Calu3 (cell line): ENCODE measurements around the gene CHMP4B. TPM values are rescaled to one million over a fixed set of nuclear protein-coding genes. Genes with fewer than 3 reads are reported as not detected.
"Not testable (repeated sequence)": the region's sequence is repeated elsewhere in the genome, so short reads cannot be mapped to it uniquely, and the experiment has no call there.

Experiments
- BruUV-seq: library from RNA; stranded (reverse); fragments of 400-500 nt; replicated peaks from 2 replicates; lab custom pipeline; 2021; lab: Mats Ljungman, UMichigan
- CTCF ChIA-PET: fragments of 300-600 bp; sonication (Branson Sonifier 250); formaldehyde crosslinking; loops from one replicate; lab custom pipeline; 2022; ENCODE audit warnings: antibody characterized with exemption; lab: Charles Lee
- DNase-seq: peaks from one replicate; pipeline ENCODE4 v3.0.0; 2022
- H3K27ac Mint-ChIP-seq: one replicate; pipeline ENCODE4 v1.8.0; 2022; ENCODE audit warnings: mixed read lengths; ENCODE audit not compliant: unreplicated experiment
- H3K27me3 Mint-ChIP-seq: one replicate; pipeline ENCODE4 v1.8.0; 2022; ENCODE audit warnings: mixed read lengths; ENCODE audit not compliant: unreplicated experiment
- H3K36me3 Mint-ChIP-seq: one replicate; pipeline ENCODE4 v1.8.0; 2022; ENCODE audit warnings: mild to moderate bottlenecking, moderate library complexity, mixed read lengths; ENCODE audit not compliant: insufficient read depth, unreplicated experiment
- H3K4me1 Mint-ChIP-seq: one replicate; pipeline ENCODE4 v1.8.0; 2022; ENCODE audit warnings: mild to moderate bottlenecking, low read depth, mixed read lengths; ENCODE audit not compliant: unreplicated experiment
- H3K4me3 Mint-ChIP-seq: one replicate; pipeline ENCODE4 v1.8.0; 2022; ENCODE audit warnings: mild to moderate bottlenecking, low read depth, moderate library complexity, mixed read lengths; ENCODE audit not compliant: unreplicated experiment
- H3K9me3 Mint-ChIP-seq: one replicate; pipeline ENCODE4 v1.8.0; 2022; ENCODE audit warnings: low read depth, mixed read lengths; ENCODE audit not compliant: unreplicated experiment
- intact Hi-C: fragments of 100-400 bp; cut with micrococcal nuclease; formaldehyde crosslinking; loops from one replicate; pipeline ENCODE4 v1.10.0; 2022; ENCODE audit not compliant: unreplicated experiment
- total RNA-seq: library from RNA; stranded (reverse); gene quantifications from 2 replicates; pipeline ENCODE4 v1.2.3, GENCODE V29; 2022
- TF ChIP-seq, protein P1 (sequence below): fragments of 200-600 bp; IDR thresholded peaks from one replicate; pipeline ENCODE4 v1.8.0; 2022; ENCODE audit warnings: antibody characterized with exemption; ENCODE audit not compliant: unreplicated experiment

CHMP4B gene
- total RNA-seq, 1 experiment from 2014 or later, result 234 TPM

DNA sequence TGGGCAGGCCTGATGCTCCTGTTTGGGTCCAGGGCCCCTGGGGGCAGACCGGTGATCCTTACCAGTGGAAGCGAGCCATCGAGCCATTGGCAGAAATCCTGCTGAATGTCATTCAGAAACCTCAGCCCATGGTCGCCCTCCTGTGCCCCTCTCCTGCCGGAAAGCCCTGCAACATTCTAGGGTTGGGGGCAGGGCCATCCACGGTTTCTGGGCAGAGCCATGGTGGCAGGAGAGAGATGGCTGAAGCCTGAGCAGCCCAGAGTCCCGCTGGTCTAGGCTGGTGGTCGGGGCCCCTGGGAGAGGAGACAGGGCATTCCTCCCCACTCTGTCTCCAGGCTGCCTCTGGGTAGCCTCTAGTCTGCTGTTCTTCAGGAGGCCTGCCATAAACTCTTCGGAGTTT, 19.6 kb upstream of the CHMP4B start:
- TF ChIP-seq, protein P1, sequence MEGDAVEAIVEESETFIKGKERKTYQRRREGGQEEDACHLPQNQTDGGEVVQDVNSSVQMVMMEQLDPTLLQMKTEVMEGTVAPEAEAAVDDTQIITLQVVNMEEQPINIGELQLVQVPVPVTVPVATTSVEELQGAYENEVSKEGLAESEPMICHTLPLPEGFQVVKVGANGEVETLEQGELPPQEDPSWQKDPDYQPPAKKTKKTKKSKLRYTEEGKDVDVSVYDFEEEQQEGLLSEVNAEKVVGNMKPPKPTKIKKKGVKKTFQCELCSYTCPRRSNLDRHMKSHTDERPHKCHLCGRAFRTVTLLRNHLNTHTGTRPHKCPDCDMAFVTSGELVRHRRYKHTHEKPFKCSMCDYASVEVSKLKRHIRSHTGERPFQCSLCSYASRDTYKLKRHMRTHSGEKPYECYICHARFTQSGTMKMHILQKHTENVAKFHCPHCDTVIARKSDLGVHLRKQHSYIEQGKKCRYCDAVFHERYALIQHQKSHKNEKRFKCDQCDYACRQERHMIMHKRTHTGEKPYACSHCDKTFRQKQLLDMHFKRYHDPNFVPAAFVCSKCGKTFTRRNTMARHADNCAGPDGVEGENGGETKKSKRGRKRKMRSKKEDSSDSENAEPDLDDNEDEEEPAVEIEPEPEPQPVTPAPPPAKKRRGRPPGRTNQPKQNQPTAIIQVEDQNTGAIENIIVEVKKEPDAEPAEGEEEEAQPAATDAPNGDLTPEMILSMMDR, result no peak
- no peak overlapping the region for H3K27ac Mint-ChIP-seq
- intact Hi-C loops, result loop anchor here (5.0 to 10.0 kb wide), 2 partner anchors 123 to 276 kb away; no protein-coding TSS in a partner anchor

DNA sequence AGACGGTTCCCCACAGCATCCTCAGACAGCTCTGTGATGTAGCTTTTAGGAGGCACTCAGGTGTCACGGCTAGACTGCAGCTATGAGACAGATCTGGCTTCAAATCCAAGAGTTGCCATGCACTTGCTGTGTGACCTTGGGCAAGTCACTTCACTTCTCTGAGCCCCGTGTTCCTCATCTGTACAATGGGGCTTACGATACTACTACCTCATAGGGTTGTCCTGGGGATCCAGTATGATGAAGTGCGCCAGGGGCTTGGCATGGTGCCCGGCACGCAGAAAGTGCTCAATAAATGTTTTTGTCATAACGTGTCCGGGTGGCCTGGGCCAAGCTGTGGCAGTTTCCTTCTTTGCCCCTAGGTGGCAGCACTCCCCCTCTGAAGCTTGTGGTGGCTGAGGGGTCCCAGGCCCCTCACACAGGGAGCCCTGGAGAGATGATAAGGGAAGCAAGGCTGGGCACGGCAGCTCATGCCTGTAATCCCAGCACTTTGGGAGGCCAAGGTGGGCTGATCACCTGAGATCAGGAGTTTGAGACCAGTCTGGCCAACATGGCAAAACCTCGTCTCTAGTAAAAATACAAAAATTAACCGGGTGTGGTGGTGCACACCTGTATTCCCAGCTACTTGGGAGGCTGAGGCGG, 19.1 kb upstream of the CHMP4B start:
- CTCF ChIA-PET, result interaction anchor here (0.8 to 5.6 kb wide), 6 partner anchors 13 to 218 kb away, joined by 3 to 29 read pairs (median 4); partner anchors contain the start of gene CHMP4B
- intact Hi-C loops, result loop anchor here (5.0 to 10.0 kb wide), 2 partner anchors 123 to 275 kb away; no protein-coding TSS in a partner anchor
- DNase-seq, result peak; percentile 86
- H3K36me3 Mint-ChIP-seq, result peaks cover 64% of the 10 kb centered on the region
- H3K9me3 Mint-ChIP-seq, result no peaks in the 10 kb centered on the region
- peak overlapping the region; percentile 78 for H3K27ac Mint-ChIP-seq
- TF ChIP-seq, protein P1, result peak; percentile 99
- H3K4me1 Mint-ChIP-seq, result peaks cover 88% of the 10 kb centered on the region
- no peak overlapping the region for H3K4me3 Mint-ChIP-seq
- H3K27me3 Mint-ChIP-seq, result no peaks in the 10 kb centered on the region
- BruUV-seq, result no TSS peak

More for the DNA sequence above, 19.6 kb upstream of the CHMP4B start:
- CTCF ChIA-PET, result interaction anchor here (0.9 to 5.6 kb wide), 2 partner anchors 20 to 219 kb away, joined by 3 to 29 read pairs; partner anchors contain the start of gene CHMP4B
- Mint-ChIP-seq H3K4me3 (no peak overlapping the region), H3K9me3 (no peaks in the 10 kb centered on the region), H3K27me3 (no peaks in the 10 kb centered on the region), H3K4me1 (peaks cover 86% of the 10 kb centered on the region), H3K36me3 (peaks cover 59% of the 10 kb centered on the region)
- DNase-seq, result no peak
- no TSS peak for BruUV-seq

DNA sequence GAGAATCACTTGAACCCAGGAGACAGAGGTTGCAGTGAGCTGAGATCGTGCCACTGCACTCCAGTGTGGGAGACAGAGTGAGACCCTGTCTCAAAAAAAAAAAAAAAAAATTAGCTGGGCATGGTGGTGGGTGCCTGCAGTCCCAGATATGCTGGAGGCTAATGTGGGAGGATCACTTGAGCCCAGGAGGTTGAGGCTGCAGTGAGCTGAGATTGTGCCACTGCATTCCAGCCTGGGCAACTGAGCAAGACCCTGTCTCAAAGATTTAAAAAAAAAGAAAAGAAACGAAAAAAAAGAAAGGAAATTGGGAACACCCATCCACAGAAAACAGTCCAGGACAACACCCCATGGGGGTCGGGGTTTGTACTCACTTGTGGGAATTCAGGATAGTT, 18.6 kb upstream of the CHMP4B start:
- peaks cover 63% of the 10 kb centered on the region for H3K36me3 Mint-ChIP-seq
- intact Hi-C loops, result loop anchor here (5.0 to 10.0 kb wide), 2 partner anchors 122 to 275 kb away; no protein-coding TSS in a partner anchor
- CTCF ChIA-PET, result interaction anchor here (0.6 to 5.6 kb wide), 9 partner anchors 11 to 218 kb away, joined by 3 to 29 read pairs (median 4); partner anchors contain the start of gene CHMP4B

DNA sequence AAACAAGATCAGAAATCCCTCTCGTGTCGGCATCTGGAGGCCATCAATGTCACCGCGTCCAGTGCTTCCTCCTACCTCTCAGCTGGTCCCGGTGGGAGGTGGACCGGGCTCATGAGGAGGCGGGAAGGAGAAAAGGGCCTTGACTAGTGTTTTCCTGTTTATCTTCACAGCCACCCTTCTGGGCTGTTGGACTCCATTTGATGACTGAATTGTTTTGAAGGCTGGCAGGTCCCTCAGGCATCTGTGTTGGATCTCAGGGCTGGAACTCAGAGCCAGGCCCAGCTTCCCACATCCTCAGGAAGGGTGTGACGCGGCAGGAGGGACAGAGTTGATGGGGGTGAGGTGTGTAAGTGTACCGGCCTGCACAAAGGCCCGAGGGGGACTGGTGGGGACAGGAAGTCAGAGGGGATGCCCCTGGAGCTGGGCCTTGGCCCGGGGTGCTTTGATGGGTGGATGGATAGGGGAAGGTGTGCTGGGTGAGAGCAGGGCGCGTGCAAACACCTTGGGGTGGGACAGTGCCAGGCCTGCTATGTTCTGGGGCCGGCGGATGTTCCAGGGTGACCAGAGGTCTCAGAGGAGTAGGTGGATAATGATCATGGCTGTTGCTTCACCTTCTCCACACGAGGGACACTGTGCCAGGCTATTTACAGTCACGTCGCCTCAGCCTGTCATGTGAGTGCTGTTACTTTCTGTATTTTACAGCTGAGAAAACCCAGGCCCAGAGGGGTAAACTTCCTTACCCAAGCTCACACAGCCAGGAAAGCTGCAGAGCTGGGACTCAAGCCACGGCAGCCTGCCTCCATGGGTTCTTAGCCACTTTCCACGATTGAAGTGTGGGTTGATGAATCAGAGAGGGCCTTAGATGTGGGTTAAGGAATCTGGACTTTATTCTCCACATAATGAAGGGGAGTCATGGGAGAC, 17.9 kb upstream of the CHMP4B start:
- H3K4me1 Mint-ChIP-seq, result peaks cover 86% of the 10 kb centered on the region
- H3K27me3 Mint-ChIP-seq, result no peaks in the 10 kb centered on the region
- no peaks in the 10 kb centered on the region for H3K9me3 Mint-ChIP-seq
- H3K4me3 Mint-ChIP-seq, result peak overlapping the region; percentile 18
- DNase-seq, result peak; percentile 37
- TF ChIP-seq, protein P1, result no peak
- H3K27ac Mint-ChIP-seq, result peak overlapping the region; percentile 78
- CTCF ChIA-PET, result interaction anchor here (0.6 to 5.6 kb wide), 10 partner anchors 10 to 72 kb away, joined by 3 to 29 read pairs (median 6); partner anchors contain the start of gene CHMP4B
- peaks cover 58% of the 10 kb centered on the region for H3K36me3 Mint-ChIP-seq
- intact Hi-C loops, result loop anchor here (5.0 to 10.0 kb wide), 2 partner anchors 122 to 274 kb away; no protein-coding TSS in a partner anchor
- BruUV-seq, result no TSS peak

More for the DNA sequence above, 18.6 kb upstream of the CHMP4B start:
- H3K27me3 Mint-ChIP-seq, DNase-seq, BruUV-seq, H3K9me3 Mint-ChIP-seq: not testable (repeated sequence)
- peaks cover 88% of the 10 kb centered on the region for H3K4me1 Mint-ChIP-seq
- H3K4me3 Mint-ChIP-seq, result peak overlapping the region; percentile 18
- peak overlapping the region; percentile 78 for H3K27ac Mint-ChIP-seq
